ENCODE measurements around the gene OTOS. TPM values are rescaled to one million over a fixed set of nuclear protein-coding genes. Genes with fewer than 3 reads are reported as not detected.

OTOS gene
- total and polyA plus RNA-seq, 9 of the 15 experiments (the other 6 are each of a cell fraction or from before 2014, with no cell fraction given): not detected

DNA sequence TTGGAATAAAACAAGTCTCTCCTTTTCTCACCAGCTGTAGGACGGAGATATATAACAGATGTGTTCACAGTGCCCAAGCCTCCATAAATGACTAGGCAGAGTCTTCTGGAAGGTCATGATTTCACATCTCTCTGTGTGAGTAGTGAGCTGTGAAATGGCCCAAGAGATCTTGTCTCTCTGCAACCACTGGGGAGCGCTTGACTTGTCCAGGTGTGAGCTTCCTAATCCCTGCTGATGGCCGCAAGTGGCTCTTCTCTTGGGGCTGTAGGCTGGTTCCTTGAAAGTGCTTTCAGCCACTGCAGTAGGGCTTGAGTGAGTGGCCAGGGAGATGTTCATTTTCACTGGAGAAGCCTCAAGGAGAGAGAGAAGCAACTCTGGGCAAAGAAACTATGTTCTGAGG is 38.1 kb upstream of the OTOS start (continued):
- TF ChIP-seq DMBX1 (CRISPR knock-in tag; IDR thresholded peaks at IDR 0.05; ENCODE audit: borderline replicate concordance): no peak
- TF ChIP-seq HLTF (IDR thresholded peaks at IDR 0.05): no peak
- TF ChIP-seq, protein P1, sequence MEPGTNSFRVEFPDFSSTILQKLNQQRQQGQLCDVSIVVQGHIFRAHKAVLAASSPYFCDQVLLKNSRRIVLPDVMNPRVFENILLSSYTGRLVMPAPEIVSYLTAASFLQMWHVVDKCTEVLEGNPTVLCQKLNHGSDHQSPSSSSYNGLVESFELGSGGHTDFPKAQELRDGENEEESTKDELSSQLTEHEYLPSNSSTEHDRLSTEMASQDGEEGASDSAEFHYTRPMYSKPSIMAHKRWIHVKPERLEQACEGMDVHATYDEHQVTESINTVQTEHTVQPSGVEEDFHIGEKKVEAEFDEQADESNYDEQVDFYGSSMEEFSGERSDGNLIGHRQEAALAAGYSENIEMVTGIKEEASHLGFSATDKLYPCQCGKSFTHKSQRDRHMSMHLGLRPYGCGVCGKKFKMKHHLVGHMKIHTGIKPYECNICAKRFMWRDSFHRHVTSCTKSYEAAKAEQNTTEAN (CRISPR knock-in tag; IDR thresholded peaks at IDR 0.05): no peak
- TF ChIP-seq ZNF717 (CRISPR knock-in tag; IDR thresholded peaks at IDR 0.05): no peak
- no peak for TF ChIP-seq SAFB (IDR thresholded peaks at IDR 0.05; ENCODE audit: borderline replicate concordance, low read depth, low read length)
- TF ChIP-seq, protein P2, sequence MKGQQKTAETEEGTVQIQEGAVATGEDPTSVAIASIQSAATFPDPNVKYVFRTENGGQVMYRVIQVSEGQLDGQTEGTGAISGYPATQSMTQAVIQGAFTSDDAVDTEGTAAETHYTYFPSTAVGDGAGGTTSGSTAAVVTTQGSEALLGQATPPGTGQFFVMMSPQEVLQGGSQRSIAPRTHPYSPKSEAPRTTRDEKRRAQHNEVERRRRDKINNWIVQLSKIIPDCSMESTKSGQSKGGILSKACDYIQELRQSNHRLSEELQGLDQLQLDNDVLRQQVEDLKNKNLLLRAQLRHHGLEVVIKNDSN (CRISPR knock-in tag; IDR thresholded peaks at IDR 0.05): no peak

DNA sequence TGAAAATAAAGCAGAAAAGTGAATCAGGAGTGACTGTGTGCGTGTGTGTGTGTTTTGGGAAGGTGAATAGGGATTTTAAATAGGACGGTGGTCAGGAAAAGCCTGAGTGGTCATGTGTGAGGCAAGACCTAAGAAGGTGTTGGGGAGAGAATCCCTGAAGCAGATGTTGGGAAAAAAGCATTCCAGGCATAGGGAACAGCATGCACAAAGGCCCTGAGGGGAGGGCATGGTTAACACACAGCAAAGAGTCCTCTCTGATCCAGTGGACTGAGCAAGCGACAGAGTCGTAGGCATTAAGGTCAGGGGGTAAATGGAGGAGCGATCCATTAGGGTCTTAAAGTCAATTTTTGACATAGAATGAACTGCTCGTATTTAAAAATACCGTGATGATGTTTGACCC is 34.0 kb upstream of the OTOS start:
- intact Hi-C loops (cut with micrococcal nuclease) (no loop called here), in situ Hi-C loops (cut with MboI) (no loop called here)
- no TSS peak for BruUV-seq (replicated peaks)
- ChIA-PET CTCF (ENCODE audit: low intra/inter-chr PET ratio) (no interaction called here), POLR2A (no interaction called here)
- H3K9me3 ChIP-seq (replicated peaks; ENCODE audit: control insufficient read depth, insufficient read depth, low read depth, low read length): no peaks in the 10 kb centered on the region
- H3K4me1 ChIP-seq (replicated peaks in 1 of 2; ENCODE audit: control insufficient read depth in 2 of 2, insufficient read depth in 2 of 2, low read length in 2 of 2): no peaks in the 10 kb centered on the region
- no peaks in the 10 kb centered on the region for H3K36me3 ChIP-seq (ENCODE audit: control insufficient read depth, insufficient read depth, low read length)
- no peak overlapping the region for H3K27ac ChIP-seq (ENCODE audit: extremely low read depth, low read depth, low read length)
- no peaks in the 10 kb centered on the region for H3K79me2 ChIP-seq (ENCODE audit: control insufficient read depth, insufficient read depth, low read length)
- no peak for FAIRE-seq
- H3K9ac ChIP-seq (ENCODE audit: insufficient read depth in 1 of 2, low read depth in 2 of 2, low read length in 2 of 2): no peak overlapping the region
- WGBS (ENCODE audit: insufficient coverage, low coverage, missing lambda C conversion rate): 0% methylated on average over 7 of the region's 7 CpGs
- H3K27me3 ChIP-seq (ENCODE audit: control insufficient read depth in 2 of 2, insufficient read depth in 2 of 2, low read length in 2 of 2): peaks cover 0 to 34% of the 10 kb centered on the region in 2 experiments; a peak in 2 of 5 replicates
- no peak for DNase-seq (ENCODE audit: extremely low read depth in 1 of 4, low spot score in 3 of 4)
- H3K4me2 ChIP-seq (ENCODE audit: insufficient read depth, low read length): no peak overlapping the region
- H3K4me3 ChIP-seq: no peak overlapping the region
- H2AFZ ChIP-seq (ENCODE audit: low read depth, low read length): no peak overlapping the region
- H4K20me1 ChIP-seq (replicated peaks; ENCODE audit: control insufficient read depth, insufficient read depth, low read length): no peaks in the 10 kb centered on the region
- H3K9me1 ChIP-seq (ENCODE audit: control insufficient read depth, insufficient read depth, low read length): no peaks in the 10 kb centered on the region
- ATAC-seq: no peak
- TF ChIP-seq TBP (optimal IDR thresholded peaks at IDR 0.05; ENCODE audit: low read depth, low read length) (no peak), HNRNPL (IDR thresholded peaks at IDR 0.05; ENCODE audit: low read depth, low read length) (no peak), CHD1 (IDR thresholded peaks at IDR 0.05; ENCODE audit: low read length) (no peak), ZNF668 (CRISPR knock-in tag; IDR thresholded peaks at IDR 0.05) (no peak), MECOM (CRISPR knock-in tag; IDR thresholded peaks at IDR 0.05) (no peak), SRSF9 (IDR thresholded peaks at IDR 0.05; ENCODE audit: borderline replicate concordance, low read depth, low read length) (no peak), ZBTB7A (IDR thresholded peaks at IDR 0.05; ENCODE audit: borderline replicate concordance, control insufficient read depth, low read depth, low read length) (no peak), MEF2D (tag; conservative IDR thresholded peaks at IDR 0.05; ENCODE audit: low read depth) (no peak), ZNF79 (CRISPR knock-in tag; IDR thresholded peaks at IDR 0.05; ENCODE audit: low read depth) (no peak), FOXK2 (conservative IDR thresholded peaks at IDR 0.05 in 1 of 2, IDR thresholded peaks at IDR 0.05 in 1 of 2; ENCODE audit: low read depth in 2 of 2) (no peak)
- TF ChIP-seq, protein P3, sequence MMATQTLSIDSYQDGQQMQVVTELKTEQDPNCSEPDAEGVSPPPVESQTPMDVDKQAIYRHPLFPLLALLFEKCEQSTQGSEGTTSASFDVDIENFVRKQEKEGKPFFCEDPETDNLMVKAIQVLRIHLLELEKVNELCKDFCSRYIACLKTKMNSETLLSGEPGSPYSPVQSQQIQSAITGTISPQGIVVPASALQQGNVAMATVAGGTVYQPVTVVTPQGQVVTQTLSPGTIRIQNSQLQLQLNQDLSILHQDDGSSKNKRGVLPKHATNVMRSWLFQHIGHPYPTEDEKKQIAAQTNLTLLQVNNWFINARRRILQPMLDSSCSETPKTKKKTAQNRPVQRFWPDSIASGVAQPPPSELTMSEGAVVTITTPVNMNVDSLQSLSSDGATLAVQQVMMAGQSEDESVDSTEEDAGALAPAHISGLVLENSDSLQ (IDR thresholded peaks at IDR 0.05): no peak
- TF ChIP-seq, protein P4, sequence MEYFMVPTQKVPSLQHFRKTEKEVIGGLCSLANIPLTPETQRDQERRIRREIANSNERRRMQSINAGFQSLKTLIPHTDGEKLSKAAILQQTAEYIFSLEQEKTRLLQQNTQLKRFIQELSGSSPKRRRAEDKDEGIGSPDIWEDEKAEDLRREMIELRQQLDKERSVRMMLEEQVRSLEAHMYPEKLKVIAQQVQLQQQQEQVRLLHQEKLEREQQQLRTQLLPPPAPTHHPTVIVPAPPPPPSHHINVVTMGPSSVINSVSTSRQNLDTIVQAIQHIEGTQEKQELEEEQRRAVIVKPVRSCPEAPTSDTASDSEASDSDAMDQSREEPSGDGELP (CRISPR knock-in tag; IDR thresholded peaks at IDR 0.05; ENCODE audit: borderline replicate concordance): no peak
- TF ChIP-seq, protein P5, sequence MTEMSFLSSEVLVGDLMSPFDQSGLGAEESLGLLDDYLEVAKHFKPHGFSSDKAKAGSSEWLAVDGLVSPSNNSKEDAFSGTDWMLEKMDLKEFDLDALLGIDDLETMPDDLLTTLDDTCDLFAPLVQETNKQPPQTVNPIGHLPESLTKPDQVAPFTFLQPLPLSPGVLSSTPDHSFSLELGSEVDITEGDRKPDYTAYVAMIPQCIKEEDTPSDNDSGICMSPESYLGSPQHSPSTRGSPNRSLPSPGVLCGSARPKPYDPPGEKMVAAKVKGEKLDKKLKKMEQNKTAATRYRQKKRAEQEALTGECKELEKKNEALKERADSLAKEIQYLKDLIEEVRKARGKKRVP (CRISPR knock-in tag; IDR thresholded peaks at IDR 0.05): no peak
